K562 (cell line): Measurements from ENCODE around the gene ASB12. TPM values are rescaled to one million over a fixed set of nuclear protein-coding genes. Genes with fewer than 3 reads are reported as not detected.

Experiments
- ATAC-seq: fragments of 200-7000 bp; cut with Tn5 transposase; 3 replicates; pipeline ENCODE4 v1.9.1; 2020; ENCODE audit warnings: moderate library complexity
- BruUV-seq: library from RNA; stranded (reverse); fragments of 400-500 nt; replicated peaks from 2 replicates; lab custom pipeline; 2021; lab: Mats Ljungman, UMichigan
- CTCF ChIA-PET: fragments of 300-600 bp; formaldehyde crosslinking; extraction: SDS; loops from one replicate; lab custom pipeline; 2021; ENCODE audit warnings: low intra/inter-chr PET ratio; lab: Yijun Ruan, JAX
- POLR2A ChIA-PET: fragments of 300-600, 350-650 bp; sonication (Branson Sonifier 250); formaldehyde crosslinking; extraction: SDS; loops from one replicate; lab custom pipeline; 2021; ENCODE audit warnings: antibody characterized with exemption, inconsistent platforms; lab: Yijun Ruan, JAX
- DNase-seq, 4 experiments: peaks; one replicate each; pipeline versions ENCODE4 v3.0.0 to v3.0.0-alpha.2; 2011 to 2018; ENCODE audit warnings: low spot score in 3 of 4, mixed read lengths in 3 of 4; ENCODE audit errors: extremely low read depth in 1 of 4
- FAIRE-seq: peaks from 2 replicates; lab custom pipeline; 2011; peaks lifted over from hg19 to GRCh38; lab: Jason Lieb, UNC
- H2AFZ ChIP-seq: 2 replicates; pipeline ENCODE4 v1.6.0; 2011; ENCODE audit warnings: low read depth, low read length, control low read depth, inconsistent platforms
- H3K27ac ChIP-seq: fragments of 200-600 bp; 3 replicates; pipeline ENCODE4 v1.8.0; 2011; ENCODE audit warnings: low read depth, mild to moderate bottlenecking, control low read depth, inconsistent platforms, low read length, moderate library complexity, mixed read lengths; ENCODE audit errors: extremely low read depth
- H3K27me3 ChIP-seq, 2 experiments: fragments of 300-600 bp in 1 of 2; 2 replicates in 1 of 2; 3 replicates in 1 of 2; pipeline versions ENCODE4 v1.6.0 to v1.8.0; 2011; ENCODE audit warnings: inconsistent platforms in 2 of 2, low read length in 2 of 2, mild to moderate bottlenecking in 1 of 2, mixed read lengths in 1 of 2, moderate library complexity in 1 of 2; ENCODE audit not compliant: control insufficient read depth in 2 of 2, insufficient read depth in 2 of 2
- H3K36me3 ChIP-seq: fragments of 300-600 bp; 3 replicates; pipeline ENCODE4 v1.8.0; 2011; ENCODE audit warnings: mild to moderate bottlenecking, low read length, inconsistent platforms; ENCODE audit not compliant: control insufficient read depth, insufficient read depth
- H3K4me1 ChIP-seq, 2 experiments: fragments of 200-600 bp in 1 of 2; replicated peaks in 1 of 2; 2 replicates in 1 of 2; 3 replicates in 1 of 2; pipeline versions ENCODE4 v1.5.1 to v1.8.0; 2011; ENCODE audit warnings: inconsistent platforms in 2 of 2, low read length in 2 of 2, mild to moderate bottlenecking in 1 of 2, mixed read lengths in 1 of 2, moderate library complexity in 1 of 2; ENCODE audit not compliant: control insufficient read depth in 2 of 2, insufficient read depth in 2 of 2
- H3K4me2 ChIP-seq: 2 replicates; pipeline ENCODE4 v1.6.1; 2011; ENCODE audit warnings: low read length, control low read depth, inconsistent platforms, mixed read lengths; ENCODE audit not compliant: insufficient read depth
- H3K4me3 ChIP-seq: fragments of 200-600 bp; sonication (generic), shearing (Covaris generic); 2 replicates; pipeline ENCODE4 v1.5.1; 2016; ENCODE audit warnings: control low read depth, inconsistent platforms
- H3K79me2 ChIP-seq: fragments of 200-600 bp; 3 replicates; pipeline ENCODE4 v1.8.0; 2011; ENCODE audit warnings: low read length, inconsistent platforms; ENCODE audit not compliant: control insufficient read depth, insufficient read depth
- H3K9ac ChIP-seq, 2 experiments: 2 replicates each; pipeline versions ENCODE4 v1.6.0 to v1.6.1; 2011; ENCODE audit warnings: low read depth in 2 of 2, low read length in 2 of 2, control low read depth in 1 of 2, inconsistent platforms in 1 of 2, mild to moderate bottlenecking in 1 of 2, mixed read lengths in 1 of 2; ENCODE audit not compliant: insufficient read depth in 1 of 2
- H3K9me1 ChIP-seq: one replicate; pipeline ENCODE4 v1.6.0; 2011; ENCODE audit warnings: inconsistent platforms, mild to moderate bottlenecking, low read length, moderate library complexity; ENCODE audit not compliant: control insufficient read depth, insufficient read depth
- H3K9me3 ChIP-seq: replicated peaks from 2 replicates; pipeline ENCODE4 v1.5.1; 2011; ENCODE audit warnings: low read depth, low read length, inconsistent platforms; ENCODE audit not compliant: control insufficient read depth, insufficient read depth
- H4K20me1 ChIP-seq: replicated peaks from 2 replicates; pipeline ENCODE4 v1.6.1; 2011; ENCODE audit warnings: low read length, inconsistent platforms, mixed read lengths; ENCODE audit not compliant: control insufficient read depth, insufficient read depth
- BDP1 ChIP-seq: IDR thresholded peaks from 3 replicates; pipeline ENCODE4 v1.6.1; 2011; ENCODE audit not compliant: insufficient read length, insufficient read depth
- FOXJ3 ChIP-seq: sonication (generic); formaldehyde crosslinking; IDR thresholded peaks from 2 replicates; pipeline ENCODE4 v1.4.0; 2020; ENCODE audit warnings: mild to moderate bottlenecking, missing genetic modification reagents
- GATAD2A ChIP-seq: fragments of 450-650 bp; IDR thresholded peaks from 2 replicates; pipeline ENCODE4 v1.6.1; 2017
- HNRNPH1 ChIP-seq: fragments of 200-400 bp; formaldehyde crosslinking; optimal IDR thresholded peaks from 2 replicates; pipeline ENCODE3; 2017; ENCODE audit warnings: low read depth, mild to moderate bottlenecking, low read length, moderate library complexity
- KDM1A ChIP-seq, 2 experiments: fragments of 450-650 bp; IDR thresholded peaks; 2 replicates each; pipeline ENCODE4 v1.6.1; 2016; ENCODE audit warnings: mild to moderate bottlenecking in 2 of 2
- KLF16 ChIP-seq: IDR thresholded peaks from 2 replicates; pipeline ENCODE4 v1.6.1; 2016; ENCODE audit warnings: antibody characterized with exemption
- MTA2 ChIP-seq: fragments of 450-650 bp; IDR thresholded peaks from 2 replicates; pipeline ENCODE4 v1.6.1; 2016; ENCODE audit warnings: low read depth
- MTA3 ChIP-seq: fragments of 450-650 bp; formaldehyde crosslinking; IDR thresholded peaks from 2 replicates; pipeline ENCODE4 v1.6.1; 2017; ENCODE audit warnings: mild to moderate bottlenecking, borderline replicate concordance
- NEUROD1 ChIP-seq: fragments of 150-350 bp; IDR thresholded peaks from 2 replicates; pipeline ENCODE4 v1.6.1; 2014; ENCODE audit warnings: borderline replicate concordance, low read length, low read depth; ENCODE audit not compliant: partially characterized antibody
- NFXL1 ChIP-seq: fragments of 450-650 bp; formaldehyde crosslinking; IDR thresholded peaks from 2 replicates; pipeline ENCODE4 v1.4.0; 2021; ENCODE audit warnings: mild to moderate bottlenecking
- PHF21A ChIP-seq: fragments of 450-650 bp; IDR thresholded peaks from 2 replicates; pipeline ENCODE4 v1.6.1; 2017; ENCODE audit warnings: low read depth, borderline replicate concordance
- PHTF2 ChIP-seq: fragments of 250-450 bp; sonication (Bioruptor Pico); IDR thresholded peaks from 2 replicates; pipeline ENCODE4 v1.5.0; 2021; ENCODE audit warnings: mild to moderate bottlenecking
- SP2 ChIP-seq: IDR thresholded peaks from 2 replicates; pipeline ENCODE4 v1.6.1; 2011; ENCODE audit warnings: mild to moderate bottlenecking, low read depth, low read length, moderate library complexity; ENCODE audit not compliant: poor library complexity, severe bottlenecking; ENCODE audit errors: extremely low read depth
- ZHX1 ChIP-seq: fragments of 150-350 bp; conservative IDR thresholded peaks from 2 replicates; pipeline ENCODE4 v1.6.1; 2014; ENCODE audit warnings: low read length
- ZNF146 ChIP-seq: IDR thresholded peaks from one replicate; pipeline ENCODE4 v1.6.1; 2018; ENCODE audit warnings: missing compliant biosample characterization; ENCODE audit not compliant: unreplicated experiment
- ZNF277 ChIP-seq: fragments of 250-450 bp; sonication (Bioruptor Pico); IDR thresholded peaks from 2 replicates; pipeline ENCODE4 v1.8.0; 2022; ENCODE audit warnings: inconsistent platforms, mild to moderate bottlenecking, moderate library complexity, borderline replicate concordance
- ZNF324 ChIP-seq: fragments of 250-450 bp; sonication (Bioruptor Pico); IDR thresholded peaks from 2 replicates; pipeline ENCODE4 v1.4.0; 2020; ENCODE audit warnings: mild to moderate bottlenecking
- ZNF655 ChIP-seq: fragments of 250-450 bp; sonication (Bioruptor Pico); IDR thresholded peaks from 2 replicates; pipeline ENCODE4 v1.5.0; 2021
- ZNF764 ChIP-seq: fragments of 250-450 bp; sonication (Bioruptor Pico); IDR thresholded peaks from 2 replicates; pipeline ENCODE4 v1.4.0; 2020; ENCODE audit warnings: low read depth, mild to moderate bottlenecking, moderate library complexity
- ZNF77 ChIP-seq: fragments of 250-450 bp; sonication (Bioruptor Pico); IDR thresholded peaks from 2 replicates; pipeline ENCODE4 v1.5.0; 2020
- WGBS: fragments of 100-300 bp; shearing (Covaris generic); methylation state at CpG from one replicate; pipeline ENCODE4 v1.1.6; 2016; ENCODE audit warnings: low coverage, mixed read lengths; ENCODE audit not compliant: insufficient coverage; ENCODE audit errors: missing lambda C conversion rate; 5-methylcytosine and 5-hydroxymethylcytosine counted together
- in situ Hi-C: fragments of 300-500 bp; cut with MboI; formaldehyde crosslinking; loops from 4 replicates; pipeline ENCODE4 v1.15.0; 2018; ENCODE audit warnings: inconsistent platforms, mixed read lengths
- intact Hi-C: fragments of 100-400 bp; cut with micrococcal nuclease; formaldehyde crosslinking; loops from 2 replicates; pipeline ENCODE4 v1.14.2; 2022
- polyA plus RNA-seq, 8 experiments: library from polyadenylated mRNA; depleted of rRNA in 4 of 8; stranded (reverse) in 5 of 8; unstranded in 3 of 8; fragments of >200 nt; fragmentation: Nextera tagmentation in 2 of 8; fragmentation: Illumina TruSeq in 1 of 8; extraction: Ambion mirVana in 2 of 8; extraction: Trizol in 1 of 8; gene quantifications; 2 replicates each; pipeline versions ENCODE4 v1.2.1 to v1.2.3, GENCODE V29; 2011 to 2014; ENCODE audit warnings: inconsistent platforms in 1 of 8, missing spikeins in 1 of 8
- total RNA-seq, 7 experiments: library from RNA; depleted of rRNA in 6 of 7; stranded (reverse); fragments of >200 nt in 6 of 7; fragmentation: Illumina TruSeq in 2 of 7; extraction: Trizol in 2 of 7; gene quantifications; 2 replicates each; pipeline versions ENCODE4 v1.2.1 to v1.2.3, GENCODE V29; 2011 to 2021; ENCODE audit warnings: low replicate concordance in 1 of 7

ASB12 gene
- total and polyA plus RNA-seq, 9 of the 15 experiments (the other 6 are each of a cell fraction or from before 2014, with no cell fraction given) = 0.14 to 0.70 (median 0.33) TPM; not detected in 2

- TF ChIP-seq ZNF277 = no peak
- TF ChIP-seq ZHX1 = no peak
- no peak for TF ChIP-seq MTA3
- no peak for TF ChIP-seq PHF21A
- TF ChIP-seq FOXJ3 (CRISPR knock-in tag) = no peak
- TF ChIP-seq MTA2 = no peak
- no peak for TF ChIP-seq NFXL1 (CRISPR knock-in tag)
- TF ChIP-seq HNRNPH1 = no peak
Measured at GRCh38 chrX:64196606-64197005, 33.8 kb downstream of the ASB12 start (continued).

GRCh38 chrX:64195862-64196261 is 34.5 kb downstream of the ASB12 start:
- H3K4me3 ChIP-seq = no peak overlapping the region
- CTCF ChIA-PET = no interaction called here
- ATAC-seq (no peak), DNase-seq (no peak), FAIRE-seq (no peak)
- intact Hi-C loops (no loop called here), in situ Hi-C loops (no loop called here)
- H3K9me1 ChIP-seq = no peaks in the 10 kb centered on the region
- BruUV-seq = no TSS peak
- H3K27ac ChIP-seq = no peak overlapping the region
- H3K27me3 ChIP-seq = no peaks in the 10 kb centered on the region
- peaks cover 2% of the 10 kb centered on the region; the same call in 1 of the 3 replicates for H3K36me3 ChIP-seq
- H3K4me2 ChIP-seq = no peak overlapping the region
- no peaks in the 10 kb centered on the region for H4K20me1 ChIP-seq
- WGBS = 13% methylated on average over 1 of the region's 1 CpG
- no peaks in the 10 kb centered on the region for H3K79me2 ChIP-seq
- no peak overlapping the region for H2AFZ ChIP-seq
- POLR2A ChIA-PET = interaction anchor here (1.0 kb wide), 1 partner anchor 9 kb away, joined by 3 read pairs; no protein-coding TSS in a partner anchor
- no peaks in the 10 kb centered on the region for H3K9me3 ChIP-seq
- H3K9ac ChIP-seq = no peak overlapping the region
- H3K4me1 ChIP-seq = peaks cover 0 to 2% of the 10 kb centered on the region in 2 experiments; a peak in 2 of 5 replicates
- TF ChIP-seq KLF16 (no peak), ZNF146 (CRISPR knock-in tag) (no peak), ZNF655 (no peak), NEUROD1 (no peak), ZNF324 (no peak), GATAD2A (no peak), ZNF764 (CRISPR knock-in tag) (no peak), SP2 (no peak), KDM1A (IDR thresholded peaks at IDR 0.05) (no peak), ZNF77 (no peak), PHTF2 (no peak), BDP1 (no peak)
